C4-2B (cell line): ENCODE measurements around the gene EPN1.

Source experiments
- H3K27ac ChIP-seq: fragments of 450-650 bp; 2 replicates; pipeline ENCODE4 v1.5.1; 2017
- CTCF ChIP-seq: fragments of 450-650 bp; conservative IDR thresholded peaks from 2 replicates; pipeline ENCODE4 v1.5.1; 2017; ENCODE audit warnings: mild to moderate bottlenecking
- ZFX ChIP-seq: fragments of 450-650 bp; IDR thresholded peaks from 2 replicates; pipeline ENCODE4 v1.6.1; 2017

The EPN1 gene

GRCh38 chr19:55680339-55681130, 5.5 kb downstream of the EPN1 start:
- no peak overlapping the region for H3K27ac ChIP-seq
- TF ChIP-seq ZFX (no peak), CTCF (no peak)

- H3K27ac ChIP-seq: no peak overlapping the region
- TF ChIP-seq ZFX: no peak
- TF ChIP-seq CTCF: no peak
Measured at GRCh38 chr19:55681131-55682092, 6.4 kb downstream of the EPN1 start.

GRCh38 chr19:55683449-55684261, 8.6 kb downstream of the EPN1 start:
- peak overlapping the region; percentile 75 for H3K27ac ChIP-seq
- TF ChIP-seq ZFX (no peak), CTCF (no peak)

- TF ChIP-seq CTCF: no peak
- no peak overlapping the region; the same call in 1 of the 2 replicates for H3K27ac ChIP-seq
Measured at GRCh38 chr19:55684946-55685681, 10.1 kb downstream of the EPN1 start.

- no peak overlapping the region for H3K27ac ChIP-seq
- TF ChIP-seq ZFX: no peak
- TF ChIP-seq CTCF: no peak
Measured at GRCh38 chr19:55685776-55686175, 10.8 kb downstream of the EPN1 start.

- TF ChIP-seq CTCF (no peak), ZFX (no peak)
- H3K27ac ChIP-seq: no peak overlapping the region
Measured at GRCh38 chr19:55686311-55687050, 11.5 kb downstream of the EPN1 start.
